Measurements from ENCODE around the gene CDH23. TPM values are rescaled to one million over a fixed set of nuclear protein-coding genes. Genes with fewer than 3 reads are reported as not detected.

Gene CDH23
- total and polyA plus RNA-seq, 8 donors, result 1.8 to 22.8 (median 3.0) TPM

DNA sequence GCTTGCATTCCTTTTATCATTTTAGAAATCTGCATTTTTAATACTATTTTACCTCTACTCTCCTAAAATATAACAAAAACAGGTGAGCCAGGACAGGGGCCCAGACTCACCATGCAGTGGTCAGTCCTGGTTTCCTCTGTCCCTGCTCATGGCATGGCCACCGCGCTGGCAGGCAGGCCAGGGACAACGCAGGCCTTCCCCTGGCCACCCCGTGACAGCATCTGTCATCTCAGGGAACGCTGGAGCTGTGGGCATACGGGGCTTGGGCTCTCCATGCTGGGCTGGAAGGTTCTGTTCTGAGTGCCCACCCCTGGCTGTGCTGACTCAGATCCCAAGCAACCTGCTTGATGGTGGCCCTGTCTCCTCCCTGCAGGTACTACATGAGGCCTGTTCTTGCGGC, 35.1 kb upstream of the CDH23 start:
- intact Hi-C loops (cut with DNase I), result no loop called here
- Histone ChIP-seq H3K9me3 (no peaks in the 10 kb centered on the region), H3K27ac (no peak overlapping the region), H3K4me1 (peaks cover 0 to 28% of the 10 kb centered on the region in 2 donors), H3K27me3 (no peaks in the 10 kb centered on the region), H3K4me3 (no peak overlapping the region), H3K36me3 (peaks cover 0 to 11% of the 10 kb centered on the region in 2 donors)
- TF ChIP-seq, protein P1, sequence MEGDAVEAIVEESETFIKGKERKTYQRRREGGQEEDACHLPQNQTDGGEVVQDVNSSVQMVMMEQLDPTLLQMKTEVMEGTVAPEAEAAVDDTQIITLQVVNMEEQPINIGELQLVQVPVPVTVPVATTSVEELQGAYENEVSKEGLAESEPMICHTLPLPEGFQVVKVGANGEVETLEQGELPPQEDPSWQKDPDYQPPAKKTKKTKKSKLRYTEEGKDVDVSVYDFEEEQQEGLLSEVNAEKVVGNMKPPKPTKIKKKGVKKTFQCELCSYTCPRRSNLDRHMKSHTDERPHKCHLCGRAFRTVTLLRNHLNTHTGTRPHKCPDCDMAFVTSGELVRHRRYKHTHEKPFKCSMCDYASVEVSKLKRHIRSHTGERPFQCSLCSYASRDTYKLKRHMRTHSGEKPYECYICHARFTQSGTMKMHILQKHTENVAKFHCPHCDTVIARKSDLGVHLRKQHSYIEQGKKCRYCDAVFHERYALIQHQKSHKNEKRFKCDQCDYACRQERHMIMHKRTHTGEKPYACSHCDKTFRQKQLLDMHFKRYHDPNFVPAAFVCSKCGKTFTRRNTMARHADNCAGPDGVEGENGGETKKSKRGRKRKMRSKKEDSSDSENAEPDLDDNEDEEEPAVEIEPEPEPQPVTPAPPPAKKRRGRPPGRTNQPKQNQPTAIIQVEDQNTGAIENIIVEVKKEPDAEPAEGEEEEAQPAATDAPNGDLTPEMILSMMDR (IDR thresholded peaks at IDR 0.05), result no peak
- DNase-seq (no peak), ATAC-seq (no peak)

DNA sequence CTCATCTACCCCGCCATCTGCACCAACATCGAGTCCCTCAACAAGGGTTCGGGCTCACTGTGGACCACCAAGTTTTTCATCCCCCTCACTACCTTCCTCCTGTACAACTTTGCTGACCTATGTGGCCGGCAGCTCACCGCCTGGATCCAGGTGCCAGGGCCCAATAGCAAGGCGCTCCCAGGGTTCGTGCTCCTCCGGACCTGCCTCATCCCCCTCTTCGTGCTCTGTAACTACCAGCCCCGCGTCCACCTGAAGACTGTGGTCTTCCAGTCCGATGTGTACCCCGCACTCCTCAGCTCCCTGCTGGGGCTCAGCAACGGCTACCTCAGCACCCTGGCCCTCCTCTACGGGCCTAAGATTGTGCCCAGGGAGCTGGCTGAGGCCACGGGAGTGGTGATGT, 34.6 kb upstream of the CDH23 start:
- ATAC-seq (no peak), DNase-seq (no peak)
- peaks cover 0 to 34% of the 10 kb centered on the region in 2 donors for H3K4me1 ChIP-seq
- no peak overlapping the region for H3K4me3 ChIP-seq
- TF ChIP-seq, protein P1 (IDR thresholded peaks at IDR 0.05), result no peak
- intact Hi-C loops (cut with DNase I), result no loop called here
- no peaks in the 10 kb centered on the region for H3K9me3 ChIP-seq
- no peak overlapping the region for H3K27ac ChIP-seq
- peaks cover 0 to 11% of the 10 kb centered on the region in 2 donors for H3K36me3 ChIP-seq
- no peaks in the 10 kb centered on the region for H3K27me3 ChIP-seq

DNA sequence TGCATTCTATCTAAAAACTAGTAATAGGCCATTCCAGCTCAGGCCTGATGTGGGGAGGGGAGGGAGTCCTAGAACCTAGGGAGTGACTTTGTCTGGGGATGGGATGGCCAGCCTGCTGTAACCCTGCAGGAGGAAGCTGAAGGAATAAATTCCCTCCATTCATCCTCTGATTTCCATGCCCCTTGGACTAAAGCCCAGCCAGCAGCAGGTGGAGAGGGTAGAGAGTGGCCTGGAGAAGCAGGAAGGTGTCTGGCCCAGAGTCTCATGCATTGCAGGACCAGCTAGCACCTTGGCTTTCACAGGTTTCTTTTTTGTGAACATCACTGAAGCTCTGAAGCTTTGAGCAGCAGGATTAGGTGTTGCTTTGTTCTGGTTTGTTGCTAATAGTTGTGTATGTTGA, 32.8 kb upstream of the CDH23 start:
- TF ChIP-seq, protein P1 (IDR thresholded peaks at IDR 0.05), result no peak
- peaks cover 0 to 11% of the 10 kb centered on the region in 2 donors for H3K36me3 ChIP-seq
- ATAC-seq, result no peak
- intact Hi-C loops (cut with DNase I), result no loop called here
- no peaks in the 10 kb centered on the region for H3K27me3 ChIP-seq
- no peak overlapping the region for H3K4me3 ChIP-seq
- peaks cover 0 to 44% of the 10 kb centered on the region in 2 donors for H3K4me1 ChIP-seq
- no peak for DNase-seq
- peak overlapping the region in 1 of 2 donors; percentile 42 for H3K27ac ChIP-seq
- no peaks in the 10 kb centered on the region for H3K9me3 ChIP-seq

DNA sequence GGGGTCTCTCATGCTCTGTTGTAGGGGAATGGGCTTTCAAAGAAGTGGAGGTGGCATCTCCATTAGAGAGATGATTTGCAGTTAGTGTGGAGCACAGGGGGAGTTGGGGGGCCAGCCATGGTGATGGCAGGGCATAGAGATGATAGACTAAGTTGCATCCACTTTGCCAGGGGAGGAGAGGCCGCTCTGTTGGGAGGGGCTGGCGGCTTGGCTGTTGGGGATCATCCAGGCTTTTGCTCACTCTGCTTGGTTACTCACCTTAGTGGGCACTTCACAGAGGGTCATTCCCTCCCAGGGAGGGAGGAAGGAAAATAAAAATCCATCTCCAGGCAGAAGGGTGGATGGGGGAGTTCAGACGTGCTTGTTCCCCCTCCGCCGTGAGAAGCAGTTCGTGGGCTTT, 31.4 kb upstream of the CDH23 start:
- intact Hi-C loops (cut with DNase I), result no loop called here
- Histone ChIP-seq H3K27me3 (no peaks in the 10 kb centered on the region), H3K36me3 (peaks cover 0 to 11% of the 10 kb centered on the region in 2 donors), H3K4me1 (peaks cover 0 to 33% of the 10 kb centered on the region in 2 donors), H3K9me3 (no peaks in the 10 kb centered on the region), H3K27ac (no peak overlapping the region), H3K4me3 (no peak overlapping the region)
- DNase-seq (no peak), ATAC-seq (no peak)
- TF ChIP-seq, protein P1 (IDR thresholded peaks at IDR 0.05), result no peak

DNA sequence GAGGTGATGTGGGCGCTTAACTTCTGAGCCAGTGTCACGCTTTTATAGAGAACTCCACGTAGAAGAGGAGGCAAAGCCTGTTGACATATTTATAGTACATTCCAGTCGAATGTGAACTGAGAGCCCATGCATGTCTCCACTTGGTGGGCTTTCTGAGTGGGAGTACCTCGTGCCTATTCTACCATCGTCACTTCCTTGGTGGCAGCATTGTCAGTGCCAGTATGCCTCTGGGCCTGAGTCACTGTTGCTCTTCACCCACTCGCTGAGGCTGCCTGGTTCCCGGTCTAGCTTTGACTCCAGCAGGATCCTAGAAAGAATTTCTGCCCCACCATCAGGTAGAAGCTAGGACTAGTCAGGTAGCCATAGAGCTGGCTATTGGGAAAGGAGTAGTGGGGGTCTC, 30.0 kb upstream of the CDH23 start:
- no peaks in the 10 kb centered on the region for H3K9me3 ChIP-seq
- H3K36me3 ChIP-seq, result peaks cover 0 to 11% of the 10 kb centered on the region in 2 donors
- TF ChIP-seq, protein P1 (IDR thresholded peaks at IDR 0.05), result no peak
- H3K27ac ChIP-seq, result peak overlapping the region in 1 of 2 donors; percentile 13
- no peak overlapping the region for H3K4me3 ChIP-seq
- no peaks in the 10 kb centered on the region for H3K27me3 ChIP-seq
- intact Hi-C loops (cut with DNase I), result no loop called here
- peak; percentile 7 for ATAC-seq
- peaks cover 0 to 33% of the 10 kb centered on the region in 2 donors for H3K4me1 ChIP-seq
- no peak for DNase-seq
